HG02840 (cell line): Measurements from ENCODE around the gene ELANE.
"Not testable (repeated sequence)": the region's sequence is repeated elsewhere in the genome, so short reads cannot be mapped to it uniquely, and the experiment has no call there.

Experiments used
- ATAC-seq: cut with Tn5 transposase; IDR thresholded peaks from one replicate; pipeline ENCODE4 v1.9.1; 2021; ENCODE audit warnings: mild to moderate bottlenecking, moderate library complexity, moderate number of reproducible peaks; ENCODE audit not compliant: unreplicated experiment, low FRiP score

ELANE gene

GRCh38 chr19:813219-814151 lies 38.6 kb upstream of the ELANE start:
- ATAC-seq, result no peak

- ATAC-seq, result no peak
These were observed 37.7 kb upstream of the ELANE start for GRCh38 chr19:814152-815078.

- ATAC-seq, result no peak
These were observed 36.9 kb upstream of the ELANE start for GRCh38 chr19:815079-815774.

GRCh38 chr19:815775-816499 lies 36.2 kb upstream of the ELANE start:
- no peak for ATAC-seq

- no peak for ATAC-seq
These were observed 35.6 kb upstream of the ELANE start for GRCh38 chr19:816500-816857.

- not testable (repeated sequence) for ATAC-seq
These were observed 31.9 kb upstream of the ELANE start for GRCh38 chr19:820212-820611.

- no peak for ATAC-seq
These were observed 30.8 kb upstream of the ELANE start for GRCh38 chr19:821231-821824.

- ATAC-seq, result no peak
These were observed 30.1 kb upstream of the ELANE start, which contains the start of gene PLPPR3 for GRCh38 chr19:821825-822503. TSS of gene PLPPR3 (minus strand) at chr19:821955. CDS start at chr19:821559, 396 bp downstream.

GRCh38 chr19:823565-824121 lies 28.5 kb upstream of the ELANE start:
- ATAC-seq, result no peak

- ATAC-seq, result no peak
These were observed 27.2 kb upstream of the ELANE start for GRCh38 chr19:824885-825284.

GRCh38 chr19:825897-826644 lies 26.0 kb upstream of the ELANE start:
- ATAC-seq, result no peak

GRCh38 chr19:827314-827709 lies 24.8 kb upstream of the ELANE start:
- no peak for ATAC-seq

- no peak for ATAC-seq
These were observed 24.3 kb upstream of the ELANE start, which contains the start of gene AZU1 for GRCh38 chr19:827710-828321. TSS of gene AZU1 (plus strand) at chr19:827837. CDS start at chr19:827847, 10 bp downstream.

- ATAC-seq, result no peak
These were observed 22.9 kb upstream of the ELANE start for GRCh38 chr19:829129-829758.

GRCh38 chr19:831407-832369 lies 20.4 kb upstream of the ELANE start:
- ATAC-seq, result no peak

GRCh38 chr19:834216-834615 lies 17.9 kb upstream of the ELANE start:
- no peak for ATAC-seq
